ENCODE results near the gene ADAM12.

ADAM12 gene

GRCh38 chr10:126351021-126351420 is 37.3 kb downstream of the ADAM12 start:
- ATAC-seq: peak; percentile 9; the same call in 1 of the 3 replicates

GRCh38 chr10:126350216-126350992 is 37.9 kb downstream of the ADAM12 start:
- TF ChIP-seq ZFP30 (CRISPR knock-in tag; IDR thresholded peaks at IDR 0.05) (no peak), TSHZ2 (CRISPR knock-in tag; IDR thresholded peaks at IDR 0.05) (peak; percentile 40; the same call in 1 of the 2 replicates), ZFP3 (CRISPR knock-in tag; IDR thresholded peaks at IDR 0.05) (0 out of 2 replicates have a peak, but pooled peaks have one; percentile 51), PATZ1 (CRISPR knock-in tag; IDR thresholded peaks at IDR 0.05; ENCODE audit: borderline replicate concordance) (no peak)
- ATAC-seq: peak; percentile 96

More at GRCh38 chr10:126351021-126351420, 37.3 kb downstream of the ADAM12 start:
- TF ChIP-seq RARB (CRISPR knock-in tag; IDR thresholded peaks at IDR 0.05) (no peak), ISL1 (CRISPR knock-in tag; IDR thresholded peaks at IDR 0.05) (no peak)

GRCh38 chr10:126349676-126350075 is 38.6 kb downstream of the ADAM12 start:
- no peak for ATAC-seq

GRCh38 chr10:126349101-126349500 is 39.2 kb downstream of the ADAM12 start:
- no peak for ATAC-seq
- TF ChIP-seq ESRRG (CRISPR knock-in tag; IDR thresholded peaks at IDR 0.05): no peak
- TF ChIP-seq POU6F1 (CRISPR knock-in tag; IDR thresholded peaks at IDR 0.05; ENCODE audit: borderline replicate concordance, low read depth): no peak
- TF ChIP-seq CREB5 (CRISPR knock-in tag; IDR thresholded peaks at IDR 0.05; ENCODE audit: low read depth): no peak
- TF ChIP-seq TSHZ2 (CRISPR knock-in tag; IDR thresholded peaks at IDR 0.05): no peak

More at GRCh38 chr10:126349676-126350075, 38.6 kb downstream of the ADAM12 start:
- no peak for TF ChIP-seq TCF4 (CRISPR knock-in tag; IDR thresholded peaks at IDR 0.05; ENCODE audit: borderline replicate concordance)
- no peak for TF ChIP-seq ZC3H10 (CRISPR knock-in tag; IDR thresholded peaks at IDR 0.05)
- TF ChIP-seq ARNTL (CRISPR knock-in tag; IDR thresholded peaks at IDR 0.05; ENCODE audit: borderline replicate concordance, low read depth): no peak
- no peak for TF ChIP-seq RARB (CRISPR knock-in tag; IDR thresholded peaks at IDR 0.05)
- TF ChIP-seq TSHZ2 (CRISPR knock-in tag; IDR thresholded peaks at IDR 0.05): no peak
- TF ChIP-seq BACH2 (CRISPR knock-in tag; IDR thresholded peaks at IDR 0.05; ENCODE audit: borderline replicate concordance): no peak
- no peak for TF ChIP-seq CSDC2 (CRISPR knock-in tag; IDR thresholded peaks at IDR 0.05)
- no peak for TF ChIP-seq TOX (CRISPR knock-in tag; IDR thresholded peaks at IDR 0.05; ENCODE audit: borderline replicate concordance)
- TF ChIP-seq ZFP3 (CRISPR knock-in tag; IDR thresholded peaks at IDR 0.05): no peak
- TF ChIP-seq OSR1 (CRISPR knock-in tag; IDR thresholded peaks at IDR 0.05): no peak
- no peak for TF ChIP-seq ESRRG (CRISPR knock-in tag; IDR thresholded peaks at IDR 0.05)
- no peak for TF ChIP-seq CSRNP3 (CRISPR knock-in tag; IDR thresholded peaks at IDR 0.05)
